ENCODE measurements around the gene ANKIB1. TPM values are rescaled to one million over a fixed set of nuclear protein-coding genes. Genes with fewer than 3 reads are reported as not detected.

Gene ANKIB1
- total RNA-seq, 2 experiments from 2014 or later, result 25.3 to 42.3 TPM

GRCh38 chr7:92402920-92403759 is 157.4 kb downstream of the ANKIB1 start:
- BruUV-seq (replicated peaks), result no TSS peak
- Histone ChIP-seq H3K9me3 (ENCODE audit: low read length) (no peaks in the 10 kb centered on the region), H3K4me1 (ENCODE audit: insufficient read depth, low read length, poor library complexity, severe bottlenecking) (no peaks in the 10 kb centered on the region), H3K79me2 (ENCODE audit: insufficient read depth, low read depth, low read length) (no peaks in the 10 kb centered on the region), H3K27ac (ENCODE audit: low read depth, low read length, poor library complexity, severe bottlenecking) (no peak overlapping the region), H3K9me2 (ENCODE audit: insufficient read depth, low read length) (no peaks in the 10 kb centered on the region), H4K20me1 (ENCODE audit: insufficient read depth, low read length) (no peaks in the 10 kb centered on the region), H3K36me3 (ENCODE audit: insufficient read depth, low read length) (peaks cover 27% of the 10 kb centered on the region), H2AFZ (ENCODE audit: low read length) (no peak overlapping the region), H3K4me2 (ENCODE audit: low read length) (no peak overlapping the region), H3K4me3 (ENCODE audit: low read depth, low read length, poor library complexity, severe bottlenecking) (no peak overlapping the region)
- no peak for TF ChIP-seq EZH2phosphoT487 (IDR thresholded peaks at IDR 0.05; ENCODE audit: borderline replicate concordance, low read depth, low read length)
- TF ChIP-seq, protein P1, sequence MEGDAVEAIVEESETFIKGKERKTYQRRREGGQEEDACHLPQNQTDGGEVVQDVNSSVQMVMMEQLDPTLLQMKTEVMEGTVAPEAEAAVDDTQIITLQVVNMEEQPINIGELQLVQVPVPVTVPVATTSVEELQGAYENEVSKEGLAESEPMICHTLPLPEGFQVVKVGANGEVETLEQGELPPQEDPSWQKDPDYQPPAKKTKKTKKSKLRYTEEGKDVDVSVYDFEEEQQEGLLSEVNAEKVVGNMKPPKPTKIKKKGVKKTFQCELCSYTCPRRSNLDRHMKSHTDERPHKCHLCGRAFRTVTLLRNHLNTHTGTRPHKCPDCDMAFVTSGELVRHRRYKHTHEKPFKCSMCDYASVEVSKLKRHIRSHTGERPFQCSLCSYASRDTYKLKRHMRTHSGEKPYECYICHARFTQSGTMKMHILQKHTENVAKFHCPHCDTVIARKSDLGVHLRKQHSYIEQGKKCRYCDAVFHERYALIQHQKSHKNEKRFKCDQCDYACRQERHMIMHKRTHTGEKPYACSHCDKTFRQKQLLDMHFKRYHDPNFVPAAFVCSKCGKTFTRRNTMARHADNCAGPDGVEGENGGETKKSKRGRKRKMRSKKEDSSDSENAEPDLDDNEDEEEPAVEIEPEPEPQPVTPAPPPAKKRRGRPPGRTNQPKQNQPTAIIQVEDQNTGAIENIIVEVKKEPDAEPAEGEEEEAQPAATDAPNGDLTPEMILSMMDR (conservative IDR thresholded peaks at IDR 0.05; ENCODE audit: low read length), result no peak
- DNase-seq (ENCODE audit: low spot score), result no peak
- ChIA-PET POLR2A (interaction anchor here (1.3 to 2.1 kb wide), 2 partner anchors 10 to 42 kb away, joined by 4 to 8 read pairs; no protein-coding TSS in a partner anchor), CTCF (ENCODE audit: unreplicated experiment) (no interaction called here)
- intact Hi-C loops (cut with micrococcal nuclease; ENCODE audit: unreplicated experiment), result no loop called here

DNA sequence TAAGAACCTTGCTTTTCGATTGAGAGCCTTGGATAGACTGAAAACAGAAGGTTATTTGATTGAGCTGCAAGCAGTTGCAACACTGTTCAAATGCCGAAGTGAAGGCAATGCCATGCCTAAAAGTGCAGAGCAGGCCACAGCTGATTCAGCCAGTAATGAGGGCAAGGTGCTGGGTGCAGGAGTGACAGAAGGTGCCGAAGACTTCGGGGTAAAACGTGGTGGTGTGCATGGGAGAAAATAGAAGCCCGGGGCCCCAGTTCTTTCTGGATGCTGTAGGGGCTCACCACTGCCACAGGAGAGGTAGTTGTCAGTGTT is 157.9 kb downstream of the ANKIB1 start:
- intact Hi-C loops (cut with micrococcal nuclease; ENCODE audit: unreplicated experiment), result no loop called here
- Histone ChIP-seq H3K9me2 (ENCODE audit: insufficient read depth, low read length) (no peaks in the 10 kb centered on the region), H3K4me3 (ENCODE audit: low read depth, low read length, poor library complexity, severe bottlenecking) (no peak overlapping the region), H3K9me3 (ENCODE audit: low read length) (no peaks in the 10 kb centered on the region), H3K4me1 (ENCODE audit: insufficient read depth, low read length, poor library complexity, severe bottlenecking) (no peaks in the 10 kb centered on the region), H2AFZ (ENCODE audit: low read length) (no peak overlapping the region), H3K4me2 (ENCODE audit: low read length) (no peak overlapping the region), H3K79me2 (ENCODE audit: insufficient read depth, low read depth, low read length) (no peaks in the 10 kb centered on the region), H3K27ac (ENCODE audit: low read depth, low read length, poor library complexity, severe bottlenecking) (no peak overlapping the region), H4K20me1 (ENCODE audit: insufficient read depth, low read length) (no peaks in the 10 kb centered on the region), H3K36me3 (ENCODE audit: insufficient read depth, low read length) (peaks cover 22% of the 10 kb centered on the region)
- TF ChIP-seq, protein P1 (conservative IDR thresholded peaks at IDR 0.05; ENCODE audit: low read length), result no peak
- TF ChIP-seq EZH2phosphoT487 (IDR thresholded peaks at IDR 0.05; ENCODE audit: borderline replicate concordance, low read depth, low read length), result no peak
- ChIA-PET CTCF (ENCODE audit: unreplicated experiment) (no interaction called here), POLR2A (interaction anchor here (0.6 kb wide), 1 partner anchor 10 kb away, joined by 3 read pairs; no protein-coding TSS in a partner anchor)
- no peak for DNase-seq (ENCODE audit: low spot score)
- no TSS peak for BruUV-seq (replicated peaks)

- peaks cover 17% of the 10 kb centered on the region for H3K36me3 ChIP-seq (ENCODE audit: insufficient read depth, low read length)
- no peaks in the 10 kb centered on the region for H3K4me1 ChIP-seq (ENCODE audit: insufficient read depth, low read length, poor library complexity, severe bottlenecking)
- H3K4me2 ChIP-seq (ENCODE audit: low read length), result no peak overlapping the region
- BruUV-seq (replicated peaks), result no TSS peak
- DNase-seq (ENCODE audit: low spot score), result no peak
- no peak overlapping the region for H3K27ac ChIP-seq (ENCODE audit: low read depth, low read length, poor library complexity, severe bottlenecking)
- H3K9me2 ChIP-seq (ENCODE audit: insufficient read depth, low read length), result no peaks in the 10 kb centered on the region
- CTCF ChIA-PET (ENCODE audit: unreplicated experiment), result no interaction called here
- intact Hi-C loops (cut with micrococcal nuclease; ENCODE audit: unreplicated experiment), result no loop called here
- H3K9me3 ChIP-seq (ENCODE audit: low read length), result no peaks in the 10 kb centered on the region
- POLR2A ChIA-PET, result interaction anchor here (0.6 kb wide), 2 partner anchors 11 to 13 kb away, joined by 3 read pairs; no protein-coding TSS in a partner anchor
- no peaks in the 10 kb centered on the region for H3K79me2 ChIP-seq (ENCODE audit: insufficient read depth, low read depth, low read length)
- H4K20me1 ChIP-seq (ENCODE audit: insufficient read depth, low read length), result no peaks in the 10 kb centered on the region
- no peak overlapping the region for H3K4me3 ChIP-seq (ENCODE audit: low read depth, low read length, poor library complexity, severe bottlenecking)
- no peak for TF ChIP-seq EZH2phosphoT487 (IDR thresholded peaks at IDR 0.05; ENCODE audit: borderline replicate concordance, low read depth, low read length)
- TF ChIP-seq, protein P1 (conservative IDR thresholded peaks at IDR 0.05; ENCODE audit: low read length), result peak; percentile 40; the same call in 1 of the 2 replicates
- no peak overlapping the region for H2AFZ ChIP-seq (ENCODE audit: low read length)
Measured at GRCh38 chr7:92404170-92404614, 158.4 kb downstream of the ANKIB1 start.

Data from OCI-LY7 (cell line).